HEK293T (cell line): ENCODE data around the gene ITPKA.

Experiments used
- BHLHE40 ChIP-seq: fragments of 450-650 bp; IDR thresholded peaks from 2 replicates; pipeline ENCODE4 v1.6.1; 2016; ENCODE audit warnings: mild to moderate bottlenecking, moderate library complexity, borderline replicate concordance
- CTBP1 ChIP-seq: fragments of 450-650 bp; IDR thresholded peaks from 2 replicates; pipeline ENCODE4 v1.6.1; 2016; ENCODE audit warnings: borderline replicate concordance
- ELF4 ChIP-seq: fragments of 450-650 bp; IDR thresholded peaks from 2 replicates; pipeline ENCODE4 v1.6.1; 2017; ENCODE audit warnings: antibody characterized with exemption
- FOXA1 ChIP-seq: fragments of 450-650 bp; IDR thresholded peaks from 2 replicates; pipeline ENCODE4 v1.6.1; 2016; ENCODE audit warnings: mild to moderate bottlenecking
- FOXK2 ChIP-seq: fragments of 450-650 bp; IDR thresholded peaks from 2 replicates; pipeline ENCODE4 v1.6.1; 2016; ENCODE audit warnings: mild to moderate bottlenecking
- HDGF ChIP-seq: fragments of 450-650 bp; IDR thresholded peaks from 2 replicates; pipeline ENCODE4 v1.6.1; 2017; ENCODE audit warnings: antibody characterized with exemption, borderline replicate concordance
- L3MBTL2 ChIP-seq: fragments of 450-650 bp; conservative IDR thresholded peaks from 2 replicates; pipeline ENCODE4 v1.6.1; 2016; ENCODE audit warnings: mild to moderate bottlenecking
- NFRKB ChIP-seq: fragments of 450-650 bp; IDR thresholded peaks from 2 replicates; pipeline ENCODE4 v1.6.1; 2016; ENCODE audit warnings: mild to moderate bottlenecking, moderate library complexity
- PKNOX1 ChIP-seq: fragments of 450-650 bp; IDR thresholded peaks from 2 replicates; pipeline ENCODE4 v1.6.1; 2016
- SP1 ChIP-seq: fragments of 450-650 bp; IDR thresholded peaks from 2 replicates; pipeline ENCODE4 v1.6.1; 2017
- SUZ12 ChIP-seq: fragments of 450-650 bp; IDR thresholded peaks from 2 replicates; pipeline ENCODE4 v1.6.1; 2016; ENCODE audit warnings: mild to moderate bottlenecking
- TARDBP ChIP-seq: fragments of 450-650 bp; IDR thresholded peaks from 2 replicates; pipeline ENCODE4 v1.6.1; 2016
- ZNF384 ChIP-seq: fragments of 450-650 bp; IDR thresholded peaks from 2 replicates; pipeline ENCODE4 v1.6.1; 2016

- TF ChIP-seq FOXA1 (no peak), SP1 (no peak), PKNOX1 (no peak), ELF4 (no peak), HDGF (no peak), SUZ12 (no peak), FOXK2 (no peak), BHLHE40 (no peak), ZNF384 (no peak), NFRKB (no peak), TARDBP (no peak), L3MBTL2 (no peak), CTBP1 (no peak)
These were observed 24.3 kb downstream of the ITPKA start for GRCh38 chr15:41517895-41518449.
